HG02973 (cell line): ENCODE results near the gene DNAJB2.
A peak's percentile ranks its signal among the peaks of the same experiment; 100 is the strongest.
"Not testable (repeated sequence)": the region's sequence is repeated elsewhere in the genome, so short reads cannot be mapped to it uniquely, and the experiment has no call there.

Experiments
- ATAC-seq: cut with Tn5 transposase; IDR thresholded peaks from one replicate; pipeline ENCODE4 v1.9.1; 2021; ENCODE audit warnings: moderate library complexity; ENCODE audit not compliant: unreplicated experiment

DNAJB2 gene

DNA sequence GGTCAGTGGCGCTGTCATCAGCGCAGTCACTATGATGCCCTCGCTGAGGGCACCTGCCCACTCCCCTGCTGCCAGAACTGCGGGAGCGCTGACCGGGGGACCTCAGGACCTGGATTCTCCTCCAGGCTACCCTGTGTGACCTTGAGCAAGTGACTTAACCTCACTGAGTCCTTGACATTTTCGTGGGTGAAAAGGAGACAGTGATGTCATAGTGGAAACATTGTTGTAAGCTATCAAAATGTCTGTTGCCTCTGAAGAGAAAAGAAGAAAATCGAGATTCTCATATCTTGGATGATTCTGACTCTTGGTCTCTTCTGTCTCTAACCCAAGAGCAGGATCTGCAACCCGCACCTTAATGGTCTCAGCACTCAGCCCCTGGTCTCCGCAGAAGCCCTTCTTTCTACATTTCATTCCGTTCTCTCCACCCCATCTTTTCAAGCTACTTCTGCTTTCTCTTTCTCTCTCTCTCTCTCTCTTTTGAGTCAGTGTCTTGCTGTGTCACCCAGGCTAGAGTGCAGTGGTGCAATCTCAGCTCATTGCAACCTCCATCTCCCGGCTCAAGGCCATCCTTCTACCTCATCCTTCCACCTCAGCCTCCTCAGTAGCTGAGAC lies 24.5 kb upstream of the DNAJB2 start:
- ATAC-seq, result peak; percentile 34

DNA sequence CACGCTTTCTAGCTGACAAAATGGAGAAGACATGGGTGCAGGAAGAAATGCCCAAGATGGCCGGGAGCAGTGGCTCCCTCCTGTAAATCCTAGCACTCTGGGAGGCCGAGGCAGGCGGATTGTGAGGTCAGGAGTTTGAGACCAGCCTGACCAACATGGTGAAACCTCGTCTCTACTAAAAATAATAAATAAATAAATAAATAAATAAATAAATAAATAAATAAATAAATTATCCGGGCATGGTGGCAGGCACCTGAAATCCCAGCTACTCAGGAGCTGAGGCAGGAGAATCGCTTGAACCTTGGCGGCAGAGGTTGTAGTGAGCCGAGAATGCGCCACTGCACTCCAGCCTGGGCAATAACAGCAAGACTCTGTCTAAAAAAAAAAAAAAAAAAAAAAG lies 20.2 kb upstream of the DNAJB2 start:
- ATAC-seq, result not testable (repeated sequence)

DNA sequence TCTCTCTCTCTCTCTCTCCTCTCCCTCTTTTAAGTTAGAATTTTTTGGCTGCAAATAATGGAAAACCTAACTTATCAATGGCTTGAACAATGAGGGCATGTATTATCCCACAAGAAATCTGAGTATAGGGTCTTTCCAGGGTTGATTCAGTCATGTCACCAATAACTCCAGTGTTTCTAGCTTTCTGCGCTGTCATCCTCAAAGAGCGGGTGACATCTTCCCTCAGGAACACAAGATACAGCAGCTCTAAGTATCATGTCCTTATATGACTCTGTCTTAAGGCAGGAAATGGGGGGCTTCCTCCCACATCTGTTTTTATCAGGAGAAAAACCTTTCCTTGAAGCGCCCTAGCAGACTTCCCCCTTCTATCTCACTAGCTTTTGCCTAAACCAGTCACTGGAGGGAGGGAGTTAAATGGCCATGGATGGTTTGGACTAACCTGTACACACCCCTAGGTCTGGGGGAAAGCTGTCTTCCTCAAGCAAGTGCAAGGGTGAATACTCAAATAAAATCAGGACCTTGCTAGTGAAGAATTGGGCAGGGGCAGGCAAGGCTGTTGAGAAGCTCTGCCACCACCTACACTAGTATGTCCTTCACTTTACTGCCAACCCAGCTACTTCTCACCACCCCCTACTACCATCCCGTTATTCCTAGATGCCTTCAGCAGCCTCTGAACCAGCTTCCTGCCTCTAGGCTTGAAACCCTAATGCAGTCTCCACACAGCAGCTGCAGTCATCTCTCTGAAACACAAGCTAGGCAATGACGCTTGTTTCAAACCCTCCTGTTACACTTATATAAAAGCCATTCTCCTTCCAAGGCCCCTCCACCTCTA lies 17.9 kb upstream of the DNAJB2 start:
- no peak for ATAC-seq

DNA sequence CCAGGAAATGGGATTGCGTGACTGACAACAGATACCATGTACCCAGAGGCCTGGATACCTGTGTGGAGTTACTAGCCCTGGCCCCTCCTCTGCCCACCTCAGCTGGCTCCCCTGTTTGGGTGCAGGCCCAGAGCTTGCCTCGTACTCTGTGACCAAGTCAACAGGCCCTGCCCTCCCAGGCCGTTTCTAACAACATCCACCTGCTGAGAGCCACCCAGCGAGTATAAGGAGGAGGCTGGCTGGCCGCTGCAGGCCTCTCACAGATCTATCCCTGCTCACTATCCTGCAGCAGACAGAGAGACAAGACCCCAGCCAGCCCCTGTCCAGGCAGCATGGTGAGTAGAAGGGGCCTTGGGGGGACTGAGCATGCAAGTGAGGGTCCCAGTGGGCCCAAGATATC lies 12.9 kb upstream of the DNAJB2 start:
- ATAC-seq, result no peak

DNA sequence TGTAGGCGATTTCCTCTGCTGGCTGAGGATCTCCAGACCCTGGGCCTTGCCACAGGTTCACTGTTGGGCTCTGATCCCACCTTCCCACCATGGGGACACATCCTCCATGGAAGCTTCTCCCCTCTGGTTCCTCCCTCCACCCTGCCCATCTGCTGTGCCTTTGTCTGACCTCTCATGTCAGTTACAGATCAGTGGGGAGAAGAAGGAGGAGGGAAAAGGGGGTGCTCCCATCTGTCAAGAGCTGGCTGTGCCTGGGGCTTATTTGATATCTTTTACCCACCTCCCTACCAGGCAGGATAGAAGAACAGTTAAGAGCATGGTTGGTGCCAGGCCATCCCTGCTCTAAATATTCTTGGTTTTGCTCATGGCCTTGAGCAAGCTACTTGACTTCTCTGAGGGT lies 12.3 kb upstream of the DNAJB2 start:
- no peak for ATAC-seq

DNA sequence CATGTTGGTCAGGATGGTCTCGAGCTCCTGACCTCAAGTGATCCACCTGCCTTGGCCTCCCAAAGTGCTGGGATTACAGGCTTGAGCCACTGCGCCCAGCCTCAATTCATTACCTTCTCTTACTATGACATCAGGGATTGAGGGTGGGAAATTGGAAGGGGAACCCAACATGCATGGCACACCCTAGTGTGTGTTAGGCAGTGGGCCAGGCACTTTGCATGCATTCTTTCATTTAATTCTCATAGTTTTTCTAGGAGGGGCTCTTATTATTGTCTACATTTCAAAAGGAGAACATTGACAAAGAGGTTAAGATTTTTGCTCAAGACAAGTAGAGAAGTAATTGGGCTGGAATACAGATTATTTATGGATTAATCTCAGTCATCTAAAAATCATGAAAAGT lies 10.9 kb upstream of the DNAJB2 start:
- no peak for ATAC-seq

DNA sequence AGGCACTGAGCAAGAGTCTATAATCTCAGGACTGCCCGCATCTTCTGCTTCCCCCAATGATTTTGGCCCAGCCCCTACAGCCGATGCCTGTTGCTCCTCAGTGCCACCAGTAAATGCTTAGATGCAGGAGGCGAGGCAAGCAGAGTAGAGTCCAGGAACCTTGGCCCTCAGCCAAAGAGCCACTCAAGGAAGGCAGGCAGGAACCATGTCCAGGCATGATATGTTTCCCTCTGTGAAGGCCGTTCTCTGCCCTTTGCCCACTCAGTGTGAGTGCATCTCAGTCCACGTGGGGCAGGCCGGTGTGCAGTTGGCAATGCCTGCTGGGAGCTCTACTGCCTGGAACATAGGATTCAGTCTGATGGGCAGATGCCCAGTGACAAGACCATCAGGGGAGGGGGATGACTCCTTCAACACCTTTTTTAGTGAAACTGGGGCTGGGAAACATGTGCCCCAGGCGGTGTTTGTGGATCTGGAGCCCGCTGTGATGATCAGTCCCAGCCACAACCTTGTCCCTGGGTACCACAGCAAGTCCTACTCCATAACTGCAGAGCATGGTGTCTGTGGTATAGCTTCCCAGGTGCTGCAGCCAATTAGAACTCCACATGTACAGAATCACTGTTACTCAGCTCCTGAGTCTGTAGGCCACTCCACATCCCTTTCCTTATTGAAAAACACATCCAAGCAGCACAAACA lies 9.7 kb upstream of the DNAJB2 start:
- no peak for ATAC-seq

DNA sequence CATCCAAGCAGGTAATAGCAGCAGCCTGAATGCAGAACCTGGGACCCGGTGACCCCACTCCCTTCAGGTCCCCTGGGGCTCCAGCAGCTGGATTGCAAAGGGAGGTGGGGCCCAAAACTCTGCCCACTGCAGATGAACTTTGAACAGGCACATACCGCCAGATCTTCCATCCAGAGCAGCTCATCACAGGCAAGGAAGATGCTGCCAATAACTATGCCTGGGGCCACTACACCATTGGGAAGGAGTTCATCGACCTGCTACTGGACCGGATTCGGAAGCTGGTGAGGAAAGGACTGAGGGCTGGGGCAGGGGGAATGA lies 9.2 kb upstream of the DNAJB2 start:
- no peak for ATAC-seq

DNA sequence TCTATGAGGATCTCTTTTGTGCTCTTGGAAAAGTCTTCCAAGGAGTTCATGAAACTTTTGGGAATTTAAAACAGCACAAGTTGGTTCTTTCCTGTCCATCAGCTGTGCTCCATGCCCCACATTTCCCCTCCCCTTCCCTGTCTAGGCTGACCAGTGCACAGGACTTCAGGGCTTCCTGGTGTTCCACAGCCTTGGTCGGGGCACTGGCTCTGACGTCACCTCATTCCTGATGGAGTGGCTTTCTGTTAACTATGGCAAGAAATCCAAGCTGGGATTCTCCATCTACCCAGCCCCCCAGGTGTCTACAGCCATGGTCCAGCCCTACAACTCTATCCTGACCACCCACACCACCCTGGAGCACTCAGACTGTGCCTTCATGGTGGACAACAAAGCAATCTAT lies 8.1 kb upstream of the DNAJB2 start:
- ATAC-seq, result no peak

DNA sequence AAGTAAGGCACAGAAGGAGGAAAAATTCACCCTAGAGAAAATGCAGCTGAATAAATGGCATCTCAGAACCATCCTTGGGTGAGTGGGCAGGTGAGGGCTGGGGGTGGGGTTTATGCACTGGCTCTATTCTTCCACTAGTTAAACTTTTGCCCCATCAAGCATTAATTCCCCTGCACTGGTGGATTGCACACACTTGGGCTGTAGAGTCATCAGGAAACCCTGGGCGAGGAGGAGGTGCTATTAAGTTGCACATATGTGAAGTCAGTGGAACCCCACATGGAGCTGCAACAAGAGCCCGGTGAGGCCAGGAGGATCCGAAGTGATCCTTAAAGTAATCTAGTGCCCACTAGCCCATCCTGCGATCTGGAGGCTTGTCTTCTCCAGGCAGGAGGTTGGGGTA lies 6.8 kb upstream of the DNAJB2 start:
- no peak for ATAC-seq

DNA sequence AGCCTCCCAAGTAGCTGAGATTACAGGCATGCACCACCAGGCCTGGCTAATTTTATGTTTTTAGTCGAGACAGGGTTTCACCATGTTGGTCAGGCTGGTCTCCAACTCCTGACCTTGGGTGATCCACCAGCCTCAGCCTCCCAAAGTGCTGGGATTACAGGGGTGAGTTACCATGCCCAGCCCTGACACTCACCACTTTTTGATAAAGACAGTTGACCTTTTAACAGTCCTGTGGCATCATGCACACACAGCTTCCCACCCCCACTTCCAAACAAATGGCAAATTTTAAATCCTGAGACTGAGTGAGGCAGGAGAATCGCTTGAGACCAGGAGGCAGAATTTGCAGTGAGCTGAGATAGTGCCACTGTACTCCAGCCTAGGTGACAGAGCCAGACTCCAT lies 6.2 kb upstream of the DNAJB2 start:
- no peak for ATAC-seq

DNA sequence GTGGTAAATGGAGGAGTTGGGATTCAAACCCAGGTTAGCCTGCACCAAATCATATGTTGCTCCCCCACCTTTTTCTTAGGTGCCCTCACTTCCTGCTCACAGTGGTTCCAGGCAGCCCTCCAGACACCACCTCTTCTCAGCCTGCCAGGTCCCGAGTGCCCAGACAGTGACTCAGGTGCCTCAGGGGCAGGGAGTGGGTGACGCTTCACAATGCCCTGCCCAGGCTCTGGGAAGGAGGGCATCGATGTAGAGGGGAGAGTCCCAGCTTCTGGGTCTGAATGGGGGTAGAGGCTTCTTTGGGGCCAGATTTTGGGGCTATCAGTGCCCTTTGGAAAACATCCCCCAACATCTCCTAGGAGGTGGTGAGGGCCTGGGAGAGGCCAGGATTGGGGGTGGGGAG lies 5.2 kb upstream of the DNAJB2 start:
- ATAC-seq, result no peak

DNA sequence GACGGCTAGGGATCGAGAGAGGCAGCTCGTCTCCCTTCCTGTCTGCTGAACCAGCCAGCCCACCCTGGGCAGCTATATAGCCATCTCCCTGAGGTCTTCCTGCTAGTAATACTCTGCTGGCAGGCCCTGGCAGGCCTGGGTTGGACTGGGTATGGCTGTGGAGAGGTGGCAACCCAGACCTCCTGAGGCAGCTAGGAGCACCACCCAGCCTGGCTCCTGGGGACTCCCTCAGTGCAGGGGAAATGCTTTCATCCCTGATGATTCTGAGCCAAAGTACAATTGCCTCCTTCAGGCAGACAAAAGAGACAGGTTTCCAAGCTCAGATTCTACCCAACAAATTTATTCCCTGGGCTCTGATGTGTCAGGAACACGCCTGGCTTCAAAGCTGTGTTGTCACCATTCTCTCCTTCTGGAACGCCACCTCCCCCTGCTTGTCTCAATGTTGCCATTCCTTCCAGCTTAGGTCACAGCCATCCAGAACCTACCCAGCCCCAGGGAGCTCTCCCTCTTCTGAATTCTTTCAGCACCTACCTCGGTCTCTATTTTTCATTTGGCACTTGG lies 4.7 kb upstream of the DNAJB2 start:
- no peak for ATAC-seq

DNA sequence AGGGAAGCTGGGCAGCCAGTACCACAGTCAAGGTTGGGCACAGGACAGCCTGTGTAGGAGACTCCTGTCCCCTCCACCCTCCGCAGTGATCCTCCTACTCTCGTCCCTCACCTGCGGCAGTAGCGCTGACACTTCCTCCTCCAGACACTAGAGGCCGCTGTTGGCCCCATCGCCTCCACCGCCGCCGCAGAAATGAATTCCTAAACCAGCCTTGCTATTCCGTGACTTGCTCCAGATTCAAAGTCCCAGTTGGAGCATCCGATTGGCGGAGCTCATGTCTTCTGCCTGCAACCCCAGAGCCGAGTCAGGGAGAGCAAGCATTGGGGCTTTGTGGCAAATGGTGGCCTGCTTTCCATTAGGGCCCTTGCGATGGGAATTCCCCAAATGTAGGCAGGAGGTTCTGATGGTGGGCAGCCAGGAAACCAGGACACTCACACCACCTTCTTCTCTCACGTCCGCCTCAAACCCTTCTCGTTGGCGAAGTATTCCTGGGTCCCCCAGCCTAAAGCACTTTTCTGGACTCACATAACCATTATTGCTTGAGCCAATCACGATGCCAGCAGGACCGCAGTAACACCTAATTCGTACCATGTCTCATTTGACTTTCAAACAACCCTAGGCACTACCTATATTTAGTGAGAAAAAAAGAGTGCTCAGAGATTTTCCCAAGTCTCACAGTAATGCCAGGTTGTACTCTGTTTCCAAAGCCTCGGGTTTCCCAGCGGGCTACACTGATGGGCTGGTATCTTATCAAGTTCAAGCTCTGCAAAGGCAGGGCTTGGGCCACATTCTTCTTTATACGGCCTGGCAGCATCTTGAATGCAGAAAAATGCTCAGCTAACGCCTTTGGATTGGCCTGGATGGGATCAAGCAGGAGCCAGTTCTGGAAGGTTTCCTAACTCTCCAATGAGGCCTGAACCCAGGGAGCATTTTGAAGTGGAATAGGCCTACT lies 1.2 kb upstream of the DNAJB2 start:
- ATAC-seq, result no peak

DNA sequence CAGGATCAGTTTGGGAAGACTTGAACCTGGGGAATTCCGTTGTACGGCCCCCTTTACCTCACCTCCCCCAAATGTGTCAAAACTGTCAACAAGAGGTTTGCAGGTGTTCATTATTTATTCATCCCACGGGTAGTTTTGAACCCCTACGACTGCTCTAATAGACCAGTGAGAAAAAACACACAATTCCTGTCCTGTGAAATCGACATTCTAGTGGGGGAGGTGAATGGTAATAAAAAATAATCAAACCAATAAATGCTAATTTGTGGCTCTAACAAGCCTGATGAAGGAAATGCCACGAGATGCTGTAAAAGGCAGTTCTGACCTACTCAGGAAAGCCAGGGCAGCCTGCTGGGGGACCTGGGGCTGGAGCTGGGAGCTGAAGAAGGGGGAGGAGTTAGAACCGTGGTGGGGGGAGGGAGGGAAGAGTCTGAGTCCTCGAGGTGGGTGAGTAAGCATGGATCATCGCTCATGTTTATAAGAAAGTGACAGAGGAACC lies 463 bp upstream of the DNAJB2 start:
- ATAC-seq, result no peak

DNA sequence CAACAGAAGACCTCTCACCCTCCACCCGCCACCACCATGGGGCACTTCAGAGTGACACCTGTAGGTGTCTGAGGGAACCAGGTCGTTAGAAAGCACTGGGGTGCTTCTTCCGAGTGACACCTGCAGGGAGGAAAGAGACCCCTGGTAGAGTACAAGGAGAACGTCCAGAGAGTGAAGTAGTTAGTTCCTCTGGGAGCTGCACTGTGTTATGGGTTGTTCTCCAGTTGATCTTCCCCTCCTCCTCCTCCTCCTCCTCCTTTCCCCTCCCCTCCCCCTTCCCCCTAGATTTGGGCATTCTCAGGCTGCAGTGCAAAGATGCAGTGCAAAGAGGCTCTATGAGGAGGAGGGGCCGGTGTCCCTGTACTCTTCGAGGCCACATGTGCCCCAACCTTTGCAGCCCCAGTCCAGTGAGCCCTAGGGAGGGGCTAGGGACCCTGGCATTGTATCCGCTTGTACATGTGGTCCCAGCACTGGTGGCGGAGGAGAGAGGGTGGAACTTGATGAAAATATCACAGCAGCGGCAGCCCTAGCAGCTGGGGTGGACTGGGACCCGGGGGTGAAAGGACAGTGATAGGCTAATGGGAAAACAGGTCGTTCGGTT lies 850 bp downstream of the DNAJB2 start:
- ATAC-seq, result no peak

DNA sequence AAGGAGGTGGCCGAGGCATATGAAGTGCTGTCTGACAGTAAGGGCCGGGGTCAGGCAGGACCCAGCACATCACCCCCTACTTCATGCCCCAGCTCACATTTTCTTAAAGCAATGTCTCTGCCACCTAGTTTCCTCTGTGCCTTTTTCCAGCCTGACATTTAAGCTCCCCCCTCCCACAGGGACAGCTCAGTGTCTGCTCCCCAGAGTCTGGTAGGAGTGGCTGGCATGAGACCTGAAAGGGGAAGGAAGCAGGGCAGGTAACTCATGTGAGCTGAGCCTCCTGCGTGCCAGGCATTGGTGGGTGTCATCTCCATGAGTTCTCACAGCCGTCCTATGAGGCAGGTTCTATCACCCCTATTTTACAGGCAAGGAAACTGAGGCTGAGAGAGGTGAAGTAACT lies 1.5 kb downstream of the DNAJB2 start:
- no peak for ATAC-seq

DNA sequence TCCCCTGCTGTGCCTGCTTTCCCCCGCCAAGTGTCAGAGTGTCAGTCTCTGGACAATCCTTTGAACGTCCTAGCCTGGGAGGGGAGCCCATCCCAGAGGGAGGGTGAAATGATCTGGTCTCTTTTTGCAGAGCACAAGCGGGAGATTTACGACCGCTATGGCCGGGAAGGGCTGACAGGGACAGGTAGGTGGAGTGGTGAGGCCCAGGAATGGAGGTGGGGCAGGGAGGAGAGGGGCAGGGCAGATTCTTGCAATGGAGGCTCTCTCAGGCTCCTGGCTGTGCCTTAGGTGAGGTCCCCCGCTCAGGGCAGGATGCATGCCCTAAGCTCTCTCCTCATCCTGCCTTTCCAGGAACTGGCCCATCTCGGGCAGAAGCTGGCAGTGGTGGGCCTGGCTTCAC lies 2.4 kb downstream of the DNAJB2 start:
- ATAC-seq, result no peak

DNA sequence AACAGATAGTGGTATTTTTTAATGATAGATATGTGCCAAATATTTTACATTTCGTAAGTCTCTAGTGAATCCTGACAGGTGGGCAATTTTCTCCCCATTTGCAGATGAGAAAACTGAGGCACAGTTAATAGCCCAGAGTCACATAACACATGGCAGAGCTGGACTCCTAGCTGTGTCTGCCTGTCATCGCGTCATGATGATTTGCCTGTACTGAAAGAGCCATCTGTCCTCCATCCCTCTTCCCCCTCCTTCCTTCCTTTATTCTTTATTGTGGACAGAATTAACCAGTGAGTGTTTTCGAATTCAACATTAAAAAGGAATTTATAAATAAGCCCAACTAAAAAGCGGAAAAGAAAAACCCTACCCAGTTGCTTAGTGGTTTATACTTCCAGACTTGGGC lies 3.2 kb downstream of the DNAJB2 start:
- no peak for ATAC-seq

DNA sequence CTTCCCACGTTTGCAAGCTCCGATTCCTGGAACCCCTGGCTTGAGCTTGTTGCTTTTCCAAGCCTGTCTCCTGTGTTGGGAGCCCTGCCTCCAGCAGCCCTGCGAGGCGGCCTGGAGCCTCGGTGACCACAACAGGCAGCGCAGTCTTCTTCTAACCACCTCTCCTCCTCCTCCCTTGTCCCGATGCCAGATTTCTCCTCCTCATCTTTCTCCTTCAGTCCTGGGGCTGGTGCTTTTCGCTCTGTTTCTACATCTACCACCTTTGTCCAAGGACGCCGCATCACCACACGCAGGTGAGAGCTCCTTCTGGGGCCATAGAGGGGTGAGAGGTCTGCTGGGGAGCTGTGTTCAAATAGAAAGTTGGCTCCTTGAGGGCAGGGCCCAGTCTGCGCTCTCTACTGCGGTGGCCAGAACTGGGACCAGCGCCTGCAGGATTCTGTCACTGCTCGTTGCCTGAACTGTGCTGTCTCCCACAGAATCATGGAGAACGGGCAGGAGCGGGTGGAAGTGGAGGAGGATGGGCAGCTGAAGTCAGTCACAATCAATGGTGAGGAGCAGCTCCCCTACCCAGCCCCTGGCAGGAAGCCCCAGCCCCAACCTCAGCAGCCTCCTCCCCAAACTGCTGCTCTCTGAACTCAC lies 3.9 kb downstream of the DNAJB2 start:
- ATAC-seq, result no peak
